Hepatocyte (in vitro differentiated cells): ENCODE results near the gene ACP7. TPM values are rescaled to one million over a fixed set of nuclear protein-coding genes. Genes with fewer than 3 reads are reported as not detected.
"Not testable (repeated sequence)": the region's sequence is repeated elsewhere in the genome, so short reads cannot be mapped to it uniquely, and the experiment has no call there.

ENCODE experiments used
- DNase-seq: peaks from one replicate; pipeline ENCODE4 v3.0.0-alpha.2; 2016; ENCODE audit warnings: low spot score
- H2AFZ ChIP-seq: fragments of 200-600 bp; sonication (generic); 2 replicates; pipeline ENCODE4 v1.6.0; 2016; ENCODE audit warnings: antibody characterized with exemption, mild to moderate bottlenecking
- H3K27ac ChIP-seq: fragments of 200-600 bp; sonication (generic); 2 replicates; pipeline ENCODE4 v1.5.1; 2016; ENCODE audit warnings: mild to moderate bottlenecking
- H3K27me3 ChIP-seq: fragments of 200-600 bp; sonication (generic); 2 replicates; pipeline ENCODE4 v1.6.1; 2016
- H3K36me3 ChIP-seq: fragments of 200-600 bp; sonication (generic); replicated peaks from 2 replicates; pipeline ENCODE4 v1.5.1; 2016; ENCODE audit warnings: low read depth; ENCODE audit not compliant: insufficient read depth
- H3K4me1 ChIP-seq: fragments of 200-600 bp; sonication (generic); 2 replicates; pipeline ENCODE4 v1.5.1; 2016; ENCODE audit warnings: mild to moderate bottlenecking, moderate library complexity; ENCODE audit not compliant: insufficient read depth
- H3K4me2 ChIP-seq: fragments of 200-600 bp; sonication (generic); 2 replicates; pipeline ENCODE4 v1.6.0; 2016
- H3K4me3 ChIP-seq: fragments of 200-600 bp; sonication (generic); 2 replicates; pipeline ENCODE4 v1.5.1; 2016; ENCODE audit warnings: mild to moderate bottlenecking
- H3K79me2 ChIP-seq: fragments of 200-600 bp; sonication (generic); 2 replicates; pipeline ENCODE4 v1.6.0; 2017; ENCODE audit warnings: mild to moderate bottlenecking
- H3K9me2 ChIP-seq: fragments of 200-600 bp; sonication (generic); replicated peaks from 2 replicates; pipeline ENCODE4 v1.6.0; 2017; ENCODE audit warnings: mild to moderate bottlenecking; ENCODE audit not compliant: insufficient read depth
- H3K9me3 ChIP-seq: fragments of 200-600 bp; sonication (generic); 2 replicates; pipeline ENCODE4 v1.5.1; 2016; ENCODE audit warnings: low read depth, mild to moderate bottlenecking
- H4K20me1 ChIP-seq: fragments of 200-600 bp; sonication (generic); 2 replicates; pipeline ENCODE4 v1.6.0; 2016; ENCODE audit warnings: mild to moderate bottlenecking; ENCODE audit not compliant: insufficient read depth, poor library complexity, severe bottlenecking
- EZH2 ChIP-seq: fragments of 200-600 bp; sonication (generic); IDR thresholded peaks from 2 replicates; pipeline ENCODE4 v1.6.1; 2016; ENCODE audit warnings: antibody characterized with exemption, mild to moderate bottlenecking, borderline replicate concordance
- EZH2phosphoT487 ChIP-seq: fragments of 200-600 bp; sonication (generic); IDR thresholded peaks from one replicate; pipeline ENCODE4 v1.6.1; 2018; ENCODE audit warnings: antibody characterized with exemption, mild to moderate bottlenecking, low read depth, moderate library complexity; ENCODE audit not compliant: unreplicated experiment, severe bottlenecking
- WGBS: methylation state at CpG from one replicate; pipeline ENCODE4 v1.1.6; 2016; ENCODE audit warnings: low lambda C conversion rate; ENCODE audit errors: missing lambda C conversion rate; 5-methylcytosine and 5-hydroxymethylcytosine counted together
- polyA plus RNA-seq: library from polyadenylated mRNA; unstranded; fragments of >200 nt; fragmentation: Nextera tagmentation; extraction: Ambion mirVana; gene quantifications from 2 replicates; pipeline ENCODE4 v1.2.1, GENCODE V29; 2016
- total RNA-seq: library from RNA; depleted of rRNA; stranded (reverse); fragments of >200 nt; gene quantifications from 2 replicates; pipeline ENCODE4 v1.2.3, GENCODE V29; 2014
- TF ChIP-seq, protein P1 (sequence below): fragments of 200-600 bp; sonication (generic); IDR thresholded peaks from 2 replicates; pipeline ENCODE4 v1.5.1; 2016; ENCODE audit warnings: antibody characterized with exemption, mild to moderate bottlenecking; ENCODE audit not compliant: poor library complexity

ACP7 gene
- total and polyA plus RNA-seq, 2 experiments from 2014 or later = 0.13 to 0.23 TPM

DNA sequence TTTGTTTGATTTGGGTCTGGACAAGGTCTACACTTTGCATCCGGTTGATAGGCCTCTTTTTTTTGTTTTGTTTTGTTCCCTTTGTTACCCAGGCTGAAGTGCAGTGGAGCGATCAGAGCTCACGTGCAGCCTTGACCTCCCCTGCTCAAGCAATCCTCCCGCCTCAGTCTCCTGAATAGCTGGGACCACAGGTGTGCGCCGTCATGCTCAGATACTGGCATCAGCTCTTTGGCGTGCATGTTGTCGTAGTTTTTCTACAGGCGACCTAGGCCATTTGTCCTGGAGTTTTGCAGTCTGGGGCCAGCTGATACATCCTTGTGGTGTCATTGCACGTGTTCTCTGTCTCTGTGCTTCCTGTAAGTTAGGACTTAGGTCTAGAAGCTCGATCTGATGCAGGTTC lies 57.8 kb downstream of the ACP7 start:
- Histone ChIP-seq H3K79me2 (peaks cover 92% of the 10 kb centered on the region), H3K4me1 (peaks cover 66% of the 10 kb centered on the region), H3K4me2 (no peak overlapping the region), H3K4me3 (no peak overlapping the region), H3K9me2 (no peaks in the 10 kb centered on the region), H3K9me3 (no peaks in the 10 kb centered on the region), H3K27ac (no peak overlapping the region), H4K20me1 (peaks cover 48% of the 10 kb centered on the region), H2AFZ (no peak overlapping the region), H3K36me3 (no peaks in the 10 kb centered on the region), H3K27me3 (no peaks in the 10 kb centered on the region)
- TF ChIP-seq EZH2phosphoT487 = no peak
- no peak for TF ChIP-seq EZH2
- TF ChIP-seq, protein P1, sequence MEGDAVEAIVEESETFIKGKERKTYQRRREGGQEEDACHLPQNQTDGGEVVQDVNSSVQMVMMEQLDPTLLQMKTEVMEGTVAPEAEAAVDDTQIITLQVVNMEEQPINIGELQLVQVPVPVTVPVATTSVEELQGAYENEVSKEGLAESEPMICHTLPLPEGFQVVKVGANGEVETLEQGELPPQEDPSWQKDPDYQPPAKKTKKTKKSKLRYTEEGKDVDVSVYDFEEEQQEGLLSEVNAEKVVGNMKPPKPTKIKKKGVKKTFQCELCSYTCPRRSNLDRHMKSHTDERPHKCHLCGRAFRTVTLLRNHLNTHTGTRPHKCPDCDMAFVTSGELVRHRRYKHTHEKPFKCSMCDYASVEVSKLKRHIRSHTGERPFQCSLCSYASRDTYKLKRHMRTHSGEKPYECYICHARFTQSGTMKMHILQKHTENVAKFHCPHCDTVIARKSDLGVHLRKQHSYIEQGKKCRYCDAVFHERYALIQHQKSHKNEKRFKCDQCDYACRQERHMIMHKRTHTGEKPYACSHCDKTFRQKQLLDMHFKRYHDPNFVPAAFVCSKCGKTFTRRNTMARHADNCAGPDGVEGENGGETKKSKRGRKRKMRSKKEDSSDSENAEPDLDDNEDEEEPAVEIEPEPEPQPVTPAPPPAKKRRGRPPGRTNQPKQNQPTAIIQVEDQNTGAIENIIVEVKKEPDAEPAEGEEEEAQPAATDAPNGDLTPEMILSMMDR = no peak
- DNase-seq = no peak
- WGBS = 84% methylated on average over 11 of the region's 11 CpGs

DNA sequence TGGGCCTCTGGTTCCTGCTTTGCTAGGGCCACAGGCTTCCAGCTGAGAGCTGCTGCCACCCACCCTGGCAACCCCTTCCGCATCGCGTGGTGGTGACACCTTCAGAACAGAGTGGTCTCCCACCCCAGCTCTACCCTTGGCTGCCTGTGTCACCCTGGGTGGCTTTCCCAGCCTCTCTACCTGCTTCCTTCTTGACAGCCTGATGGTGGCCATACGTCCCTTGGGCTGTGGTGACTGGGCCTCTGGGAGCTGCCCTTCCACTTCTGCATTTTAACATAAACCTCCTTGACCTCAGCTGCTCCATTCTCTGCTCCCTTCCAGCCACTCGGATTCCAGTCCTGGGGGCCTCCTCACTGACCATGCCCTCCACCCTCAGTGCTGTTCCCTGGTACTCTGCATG lies 58.5 kb downstream of the ACP7 start:
- TF ChIP-seq, protein P1 = no peak
- no peak for TF ChIP-seq EZH2
- TF ChIP-seq EZH2phosphoT487 = no peak
- 97% methylated on average over 5 of the region's 5 CpGs for WGBS
- Histone ChIP-seq H3K4me1 (peaks cover 66% of the 10 kb centered on the region), H3K36me3 (no peaks in the 10 kb centered on the region), H3K4me2 (no peak overlapping the region), H3K27ac (no peak overlapping the region), H3K9me2 (no peaks in the 10 kb centered on the region), H3K9me3 (no peaks in the 10 kb centered on the region), H3K79me2 (peaks cover 92% of the 10 kb centered on the region), H4K20me1 (peaks cover 41% of the 10 kb centered on the region), H3K27me3 (no peaks in the 10 kb centered on the region), H3K4me3 (no peak overlapping the region), H2AFZ (no peak overlapping the region)
- peak; percentile 5 for DNase-seq

DNA sequence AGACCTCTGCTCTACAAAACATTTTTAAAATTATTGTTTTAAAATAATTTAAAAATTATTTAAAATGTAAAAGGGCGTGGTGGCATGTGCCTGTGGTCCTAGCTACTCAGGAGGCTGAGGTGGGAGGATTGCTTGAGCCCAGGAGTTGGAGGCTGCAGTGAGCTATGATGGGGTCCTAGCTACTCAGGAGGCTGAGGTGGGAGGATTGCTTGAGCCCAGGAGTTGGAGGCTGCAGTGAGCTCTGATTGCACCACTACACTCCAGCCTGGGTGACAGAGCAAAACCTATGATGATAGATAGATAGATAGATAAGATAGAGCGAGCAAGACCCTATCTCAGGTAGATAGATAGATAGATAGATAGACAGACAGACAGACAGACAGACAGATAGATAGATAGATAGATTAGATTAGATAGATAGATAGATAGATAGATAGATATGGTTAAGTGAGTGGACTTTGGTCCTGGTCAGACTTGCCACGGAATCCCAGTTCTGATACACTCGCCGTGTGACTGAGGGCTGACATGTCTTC lies 59.7 kb downstream of the ACP7 start:
- not testable (repeated sequence) for H3K9me3 ChIP-seq, H3K36me3 ChIP-seq, H2AFZ ChIP-seq, H3K4me3 ChIP-seq, H3K27me3 ChIP-seq, H3K9me2 ChIP-seq, DNase-seq
- WGBS = 59% methylated on average over 5 of the region's 5 CpGs
- Histone ChIP-seq H3K27ac (peak overlapping the region; percentile 92), H3K4me1 (peaks cover 56% of the 10 kb centered on the region), H3K79me2 (peaks cover 92% of the 10 kb centered on the region), H4K20me1 (peaks cover 35% of the 10 kb centered on the region), H3K4me2 (peak overlapping the region; percentile 73)

DNA sequence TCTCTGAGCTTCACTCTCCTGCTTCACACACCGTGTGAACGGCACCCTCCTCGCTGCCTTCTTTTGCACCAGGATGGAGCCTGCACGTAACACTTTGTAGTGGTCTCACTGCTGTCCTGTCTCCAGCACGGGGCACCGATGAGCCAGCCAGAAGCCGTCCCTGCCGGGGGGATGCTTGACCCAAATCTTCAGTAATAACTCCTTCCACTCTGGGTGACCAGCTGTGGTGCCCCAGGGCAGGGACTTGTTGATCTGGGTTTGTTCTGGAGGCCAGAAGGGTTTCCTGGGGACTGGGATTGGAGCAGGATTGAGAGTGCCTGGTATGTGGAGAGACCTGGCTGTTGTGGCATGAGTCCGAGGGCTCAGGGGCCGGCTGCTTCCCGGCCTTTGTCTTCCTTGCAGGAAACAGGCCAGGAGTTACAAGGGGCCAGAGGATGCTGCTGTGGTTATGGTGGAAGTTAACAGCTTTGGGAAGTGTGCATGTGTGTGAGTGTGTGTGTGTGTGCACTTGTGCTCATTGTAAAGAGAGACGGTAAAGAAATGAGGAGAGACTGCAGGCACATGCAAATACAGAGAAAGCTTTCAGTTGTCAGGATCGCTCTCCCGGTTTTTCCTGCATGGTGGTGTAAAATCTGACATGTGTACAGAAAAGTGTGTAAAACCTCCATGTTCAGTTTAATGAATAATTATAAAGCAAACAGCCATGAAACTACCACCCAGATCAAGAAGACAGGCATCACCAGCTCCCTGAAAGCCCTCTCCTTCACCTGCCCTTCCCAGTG lies 60.3 kb downstream of the ACP7 start:
- peak; percentile 23 for DNase-seq
- Histone ChIP-seq H3K79me2 (peaks cover 92% of the 10 kb centered on the region), H3K4me3 (no peak overlapping the region)

More for the DNA sequence above, 60.3 kb downstream of the ACP7 start:
- Histone ChIP-seq H3K27ac (peak overlapping the region; percentile 92), H3K4me2 (peak overlapping the region; percentile 73), H3K27me3 (no peaks in the 10 kb centered on the region), H3K4me1 (peaks cover 49% of the 10 kb centered on the region), H3K9me3 (no peaks in the 10 kb centered on the region), H3K9me2 (no peaks in the 10 kb centered on the region), H2AFZ (no peak overlapping the region), H4K20me1 (peaks cover 29% of the 10 kb centered on the region), H3K36me3 (no peaks in the 10 kb centered on the region)
- WGBS = 30% methylated on average over 14 of the region's 14 CpGs
- TF ChIP-seq EZH2phosphoT487 = no peak
- no peak for TF ChIP-seq EZH2
- TF ChIP-seq, protein P1 = no peak
